ENCODE data around the gene CDK17. TPM values are rescaled to one million over a fixed set of nuclear protein-coding genes. Genes with fewer than 3 reads are reported as not detected.

The CDK17 gene
- total and polyA plus RNA-seq, 9 donors: 13.8 to 59.2 (median 30.9) TPM

DNA sequence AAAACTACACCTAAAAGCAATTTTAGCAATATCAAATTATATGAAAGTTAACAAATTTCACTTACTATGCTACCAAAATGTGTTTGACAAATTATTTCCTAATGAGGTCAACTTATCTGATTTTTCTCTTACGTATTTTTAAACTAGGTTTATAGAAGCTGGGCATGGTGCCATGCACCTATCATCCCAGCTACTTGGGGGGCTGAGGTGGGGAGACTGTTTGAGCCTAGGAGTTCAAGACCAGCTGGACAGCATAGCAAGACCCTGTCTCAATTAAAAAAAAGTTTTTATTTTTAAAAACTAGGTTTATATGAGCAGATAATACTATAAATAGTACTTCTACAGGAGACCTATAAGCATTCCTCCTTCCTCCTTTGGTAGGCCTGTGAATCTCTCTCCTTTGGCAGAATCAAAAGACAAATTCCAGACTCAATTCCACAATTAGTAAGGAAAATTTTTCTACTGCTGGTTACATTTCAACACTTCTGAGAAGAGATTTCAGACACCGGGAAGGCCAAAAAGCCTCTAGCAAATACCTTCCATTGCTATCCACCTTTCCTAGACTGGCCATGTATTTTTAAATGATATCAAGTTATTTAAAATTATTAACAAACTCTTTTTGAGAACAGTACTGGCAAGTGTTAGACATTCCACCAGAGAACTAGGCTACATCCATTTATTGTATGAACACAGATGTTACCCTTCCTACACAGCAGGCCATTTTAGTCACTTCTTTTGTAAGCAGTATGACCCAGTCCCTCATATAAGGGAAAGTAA lies 34.4 kb downstream of the CDK17 start:
- intact Hi-C loops (cut with DNase I): no loop called here
- DNase-seq: no peak
- no peaks in the 10 kb centered on the region for H3K9me3 ChIP-seq
- TF ChIP-seq POLR2A (IDR thresholded peaks at IDR 0.05): no peak
- no peak for TF ChIP-seq EP300 (IDR thresholded peaks at IDR 0.05)
- TF ChIP-seq, protein P1, sequence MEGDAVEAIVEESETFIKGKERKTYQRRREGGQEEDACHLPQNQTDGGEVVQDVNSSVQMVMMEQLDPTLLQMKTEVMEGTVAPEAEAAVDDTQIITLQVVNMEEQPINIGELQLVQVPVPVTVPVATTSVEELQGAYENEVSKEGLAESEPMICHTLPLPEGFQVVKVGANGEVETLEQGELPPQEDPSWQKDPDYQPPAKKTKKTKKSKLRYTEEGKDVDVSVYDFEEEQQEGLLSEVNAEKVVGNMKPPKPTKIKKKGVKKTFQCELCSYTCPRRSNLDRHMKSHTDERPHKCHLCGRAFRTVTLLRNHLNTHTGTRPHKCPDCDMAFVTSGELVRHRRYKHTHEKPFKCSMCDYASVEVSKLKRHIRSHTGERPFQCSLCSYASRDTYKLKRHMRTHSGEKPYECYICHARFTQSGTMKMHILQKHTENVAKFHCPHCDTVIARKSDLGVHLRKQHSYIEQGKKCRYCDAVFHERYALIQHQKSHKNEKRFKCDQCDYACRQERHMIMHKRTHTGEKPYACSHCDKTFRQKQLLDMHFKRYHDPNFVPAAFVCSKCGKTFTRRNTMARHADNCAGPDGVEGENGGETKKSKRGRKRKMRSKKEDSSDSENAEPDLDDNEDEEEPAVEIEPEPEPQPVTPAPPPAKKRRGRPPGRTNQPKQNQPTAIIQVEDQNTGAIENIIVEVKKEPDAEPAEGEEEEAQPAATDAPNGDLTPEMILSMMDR (IDR thresholded peaks at IDR 0.05): no peak
- H3K27ac ChIP-seq: no peak overlapping the region
- H3K36me3 ChIP-seq: no peaks in the 10 kb centered on the region
- peaks cover 4% of the 10 kb centered on the region for H3K4me1 ChIP-seq (ENCODE audit: insufficient read depth)
- 17 to 37% (median 36%) methylated on average over 2 of the region's 2 CpGs for WGBS, 3 donors
- no peaks in the 10 kb centered on the region for H3K27me3 ChIP-seq
- no peak overlapping the region for H3K4me3 ChIP-seq

DNA sequence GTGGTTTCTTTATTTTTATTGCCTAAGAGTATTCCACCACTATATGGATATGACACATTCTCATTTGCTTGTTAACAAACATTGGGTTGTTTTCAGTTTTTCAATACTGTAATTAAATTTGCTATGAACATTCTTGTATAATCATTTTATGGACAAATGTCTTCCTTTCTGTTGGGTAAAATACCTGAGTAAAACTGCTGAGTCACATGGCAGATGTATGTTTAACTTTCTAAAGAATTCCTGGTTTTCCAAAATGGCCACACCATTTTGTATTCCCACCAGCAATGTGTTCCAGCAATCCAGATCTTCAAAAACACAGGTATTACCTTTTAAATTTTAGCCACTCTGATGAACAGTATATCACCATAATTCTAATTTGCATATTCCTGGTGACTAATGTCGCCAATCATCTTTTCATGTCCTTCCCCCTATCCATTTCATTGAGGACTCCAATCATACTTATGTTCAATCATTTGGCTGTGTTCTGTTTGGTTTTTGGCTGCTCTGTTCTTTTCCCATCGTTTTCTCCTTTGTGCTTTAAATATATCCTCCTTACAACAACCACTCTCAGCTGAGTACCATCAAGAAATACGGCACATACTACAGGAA lies 36.0 kb downstream of the CDK17 start:
- intact Hi-C loops (cut with DNase I): no loop called here
- Histone ChIP-seq H3K9me3 (no peaks in the 10 kb centered on the region), H3K4me3 (no peak overlapping the region), H3K27me3 (no peaks in the 10 kb centered on the region), H3K36me3 (no peaks in the 10 kb centered on the region), H3K4me1 (ENCODE audit: insufficient read depth) (peaks cover 4% of the 10 kb centered on the region), H3K27ac (no peak overlapping the region)
- 85 to 87% (median 87%) methylated on average over 3 of the region's 3 CpGs for WGBS, 3 donors
- no peak for DNase-seq
- TF ChIP-seq EP300 (IDR thresholded peaks at IDR 0.05) (no peak), POLR2A (IDR thresholded peaks at IDR 0.05) (no peak)
- TF ChIP-seq, protein P1 (IDR thresholded peaks at IDR 0.05): no peak

DNA sequence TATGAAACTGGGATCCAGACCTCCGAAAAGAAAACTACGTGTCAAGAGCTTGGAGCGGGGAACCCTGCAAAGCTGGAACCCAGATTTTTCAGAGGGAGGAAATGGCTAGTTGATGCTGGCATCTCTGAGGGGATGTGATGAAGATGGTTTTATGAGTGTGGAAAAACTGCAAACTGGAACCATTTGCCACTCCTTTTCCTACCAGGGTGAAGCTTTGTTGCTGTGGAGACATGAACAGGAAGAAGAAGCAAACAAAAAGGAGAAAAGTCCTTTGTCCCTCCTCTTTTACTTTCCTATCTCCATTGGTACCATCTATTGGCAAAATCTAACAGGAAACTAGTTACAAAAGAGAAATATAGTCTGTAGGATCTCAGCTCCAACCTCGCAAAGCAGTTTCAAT lies 39.2 kb downstream of the CDK17 start:
- no peaks in the 10 kb centered on the region for H3K27me3 ChIP-seq
- intact Hi-C loops (cut with DNase I): no loop called here
- no peaks in the 10 kb centered on the region for H3K9me3 ChIP-seq
- TF ChIP-seq POLR2A (IDR thresholded peaks at IDR 0.05): no peak
- TF ChIP-seq, protein P1 (IDR thresholded peaks at IDR 0.05): no peak
- TF ChIP-seq EP300 (IDR thresholded peaks at IDR 0.05): no peak
- no peaks in the 10 kb centered on the region for H3K36me3 ChIP-seq
- no peak overlapping the region for H3K27ac ChIP-seq
- no peak overlapping the region for H3K4me3 ChIP-seq
- WGBS, 3 donors: 92 to 97% (median 97%) methylated on average over 4 of the region's 4 CpGs
- no peak for DNase-seq
- peaks cover 4% of the 10 kb centered on the region for H3K4me1 ChIP-seq (ENCODE audit: insufficient read depth)

DNA sequence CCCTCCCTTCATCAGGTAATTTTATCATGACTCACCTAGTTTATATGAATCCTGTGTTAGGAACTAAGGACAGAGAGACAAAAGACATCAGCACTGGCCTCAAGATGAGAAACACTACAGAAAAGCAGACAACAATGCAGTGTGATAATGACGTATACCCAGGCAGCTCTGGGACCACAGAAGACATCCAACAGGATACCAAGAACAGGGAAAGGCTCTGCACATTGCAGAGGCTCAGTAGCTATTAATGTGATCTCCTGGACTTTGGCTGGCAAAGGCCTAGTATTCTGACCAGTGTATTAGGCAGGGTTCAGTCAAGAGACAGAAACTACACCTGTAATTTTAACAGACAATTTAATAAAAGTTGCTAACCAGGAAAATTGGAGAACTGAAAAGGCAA lies 39.7 kb downstream of the CDK17 start:
- 74 to 93% (median 85%) methylated on average over 1 of the region's 1 CpG for WGBS, 3 donors
- H3K27me3 ChIP-seq: no peaks in the 10 kb centered on the region
- no peak for DNase-seq
- no peak for TF ChIP-seq EP300 (IDR thresholded peaks at IDR 0.05)
- TF ChIP-seq, protein P1 (IDR thresholded peaks at IDR 0.05): no peak
- TF ChIP-seq POLR2A (IDR thresholded peaks at IDR 0.05): no peak
- no peaks in the 10 kb centered on the region for H3K36me3 ChIP-seq
- H3K9me3 ChIP-seq: no peaks in the 10 kb centered on the region
- H3K4me3 ChIP-seq: no peak overlapping the region
- intact Hi-C loops (cut with DNase I): no loop called here
- H3K27ac ChIP-seq: no peak overlapping the region
- H3K4me1 ChIP-seq (ENCODE audit: insufficient read depth): peaks cover 1% of the 10 kb centered on the region
